SH-SY5Y (cell line): Measurements from ENCODE around the gene PAK6.

ENCODE experiments used
- GATA2 ChIP-seq: IDR thresholded peaks from 2 replicates; pipeline ENCODE4 v1.6.1; 2011; ENCODE audit warnings: mild to moderate bottlenecking, low read depth, low read length
- GATA3 ChIP-seq: IDR thresholded peaks from 2 replicates; pipeline ENCODE4 v1.6.1; 2011; ENCODE audit warnings: low read depth, mild to moderate bottlenecking, low read length, moderate library complexity

Gene PAK6

DNA sequence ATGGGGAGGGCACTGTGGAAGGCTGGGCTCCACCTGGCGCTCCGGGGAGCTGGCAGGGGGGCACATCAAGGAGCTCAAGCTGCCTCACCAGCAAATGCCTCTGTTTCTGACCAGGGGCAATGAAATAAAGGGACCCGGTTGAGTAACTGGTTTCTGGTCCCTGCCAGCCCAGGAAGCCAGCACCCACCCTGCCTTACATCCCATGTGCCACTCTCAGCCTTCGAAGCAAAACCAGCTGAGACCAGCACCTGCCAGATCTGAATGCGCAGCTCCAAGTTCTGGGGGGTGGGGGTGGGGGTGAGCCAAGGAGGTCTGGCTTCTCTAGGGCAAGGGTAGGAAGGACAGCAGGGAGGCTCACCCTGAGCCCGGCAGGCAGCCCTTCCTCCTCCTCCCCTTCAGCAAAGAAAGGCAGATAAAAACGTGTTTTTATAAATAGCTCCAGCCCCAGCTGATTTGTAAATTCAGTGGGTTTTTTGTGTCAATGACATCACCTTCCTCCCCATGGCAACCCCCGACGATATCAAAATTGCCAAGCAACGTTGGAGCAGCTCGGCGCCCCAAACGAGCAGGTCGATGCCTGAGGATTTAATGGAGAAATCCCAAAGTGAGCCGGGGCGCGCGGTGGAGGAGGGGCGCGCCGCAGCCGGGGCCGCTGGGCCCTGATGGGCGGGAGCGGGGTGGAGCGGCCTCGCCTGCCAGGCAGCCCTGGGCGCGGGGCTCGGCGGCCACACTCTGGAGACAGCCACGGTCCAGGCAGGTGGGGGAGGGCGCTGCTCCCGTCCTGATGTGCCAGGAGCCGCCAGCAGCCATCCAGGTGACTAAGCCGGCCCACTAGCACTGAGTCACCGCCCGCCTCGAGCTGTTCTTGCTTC lies at the start of gene PAK6:
Gene PAK6, plus strand, starts transcription at position 532 of the 872 bp plus-strand sequence. CDS start 25,723 bp downstream, outside the sequence.
- no peak for TF ChIP-seq GATA2
- TF ChIP-seq GATA3, result no peak

DNA sequence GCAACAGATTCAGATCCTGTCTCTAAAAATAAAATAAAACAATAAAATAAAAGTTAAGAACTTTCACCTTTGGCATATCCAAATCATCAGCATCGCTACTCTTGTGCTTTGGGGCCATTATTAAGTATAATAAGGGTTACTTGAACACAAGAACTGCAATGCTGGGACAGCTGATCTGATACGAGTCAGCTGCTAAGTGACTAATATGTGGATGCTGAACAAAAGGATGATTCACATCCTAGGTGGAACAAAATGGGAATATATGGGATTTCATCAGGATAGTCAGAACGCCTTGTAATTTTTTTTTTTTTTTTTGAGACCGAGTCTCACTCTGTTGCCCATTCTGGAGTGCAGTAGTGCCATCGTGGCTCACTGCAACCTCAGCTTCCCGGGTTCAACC lies 48.3 kb upstream of the PAK6 start:
- TF ChIP-seq GATA2, result no peak
- TF ChIP-seq GATA3, result no peak

DNA sequence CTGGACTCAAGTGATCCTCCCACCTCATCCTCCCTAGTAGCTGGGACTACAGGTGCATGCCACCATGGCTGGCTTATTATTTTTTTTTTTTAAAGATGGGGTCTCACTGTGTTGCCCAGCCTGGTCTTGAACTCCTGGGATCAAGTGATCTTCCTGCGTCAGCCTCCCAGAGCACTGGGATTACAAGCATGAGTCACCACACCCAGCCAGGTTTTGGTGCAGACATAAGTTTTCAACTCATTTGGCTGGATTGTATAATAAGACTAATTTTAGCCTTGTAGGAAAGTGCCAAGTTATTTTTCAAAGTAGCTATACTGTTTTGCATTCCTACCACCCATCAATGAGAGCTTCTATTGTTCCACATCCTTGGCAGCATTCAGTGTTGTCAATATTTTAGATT lies 45.9 kb upstream of the PAK6 start:
- TF ChIP-seq GATA3 (no peak), GATA2 (no peak)

DNA sequence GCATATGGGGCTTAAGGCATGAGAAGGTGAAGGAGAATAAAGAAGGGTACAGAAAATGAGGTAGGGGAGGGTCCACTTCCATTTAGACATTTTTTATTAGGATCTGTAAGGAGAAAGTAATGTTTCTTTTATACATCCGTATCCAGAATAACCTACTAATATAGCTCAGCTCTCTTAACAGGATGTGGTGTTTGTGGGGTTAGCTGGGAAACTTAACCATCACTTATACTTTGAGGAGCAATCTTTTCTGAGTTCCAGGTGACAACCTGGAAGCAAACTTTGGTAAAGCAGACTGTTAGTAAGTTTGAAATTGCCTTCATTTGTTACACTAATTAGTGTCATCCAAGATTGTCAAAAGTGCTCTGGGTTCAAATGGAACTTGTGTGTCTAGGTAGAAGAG lies 41.4 kb upstream of the PAK6 start:
- TF ChIP-seq GATA3 (no peak), GATA2 (no peak)

DNA sequence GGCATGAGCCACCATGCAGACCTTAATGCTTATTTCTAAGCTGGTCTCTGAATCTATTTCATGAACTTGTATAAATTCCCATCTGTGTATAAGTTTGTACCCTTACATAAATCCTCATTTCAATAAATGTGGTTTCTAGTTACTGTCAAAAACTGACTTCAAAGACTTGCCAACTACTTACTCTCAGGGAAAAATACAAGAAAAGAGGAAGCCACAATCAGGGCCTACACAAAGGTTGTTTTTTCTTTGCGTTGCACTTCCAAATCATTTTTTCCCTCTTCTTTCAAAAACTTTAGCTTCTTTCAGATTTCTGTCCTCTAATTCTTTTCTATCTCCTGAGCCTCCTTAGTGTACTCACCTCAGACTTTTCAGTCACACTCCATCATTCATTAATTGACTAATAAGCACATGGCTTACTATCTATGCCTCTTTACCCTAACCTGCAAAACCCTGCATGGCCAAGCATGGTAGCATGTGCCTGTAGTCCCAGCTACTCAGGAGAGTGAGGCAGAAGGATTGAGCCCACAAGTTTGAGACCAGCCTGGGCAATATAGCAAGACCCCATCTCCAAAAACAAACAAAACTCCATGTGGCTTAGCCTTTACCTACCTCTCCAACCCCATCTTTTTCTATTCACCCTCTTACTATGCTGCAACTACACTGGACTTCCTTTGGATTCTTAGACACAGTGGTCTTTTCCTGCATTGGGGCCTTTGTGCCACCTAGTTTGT lies 40.3 kb upstream of the PAK6 start:
- TF ChIP-seq GATA2, result no peak

DNA sequence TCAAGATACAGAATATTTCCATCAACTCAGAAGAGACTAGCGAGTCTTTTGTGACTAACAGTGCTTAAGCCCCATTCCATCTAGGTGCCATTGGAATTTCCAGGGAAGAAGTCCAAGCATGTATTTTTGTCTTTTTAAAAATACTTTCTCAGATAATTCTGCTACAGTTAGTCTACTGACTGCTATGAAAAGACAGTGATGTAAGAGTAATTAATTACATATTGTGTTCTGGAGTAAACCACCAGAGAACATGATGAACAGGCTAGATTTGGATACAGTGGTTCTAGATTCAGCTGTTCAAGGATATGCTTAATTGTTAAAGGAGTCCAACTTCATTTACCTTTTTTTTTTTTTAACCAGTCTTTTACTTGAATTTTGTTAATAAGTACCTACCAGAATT lies 34.8 kb upstream of the PAK6 start:
- TF ChIP-seq GATA2 (no peak), GATA3 (no peak)

DNA sequence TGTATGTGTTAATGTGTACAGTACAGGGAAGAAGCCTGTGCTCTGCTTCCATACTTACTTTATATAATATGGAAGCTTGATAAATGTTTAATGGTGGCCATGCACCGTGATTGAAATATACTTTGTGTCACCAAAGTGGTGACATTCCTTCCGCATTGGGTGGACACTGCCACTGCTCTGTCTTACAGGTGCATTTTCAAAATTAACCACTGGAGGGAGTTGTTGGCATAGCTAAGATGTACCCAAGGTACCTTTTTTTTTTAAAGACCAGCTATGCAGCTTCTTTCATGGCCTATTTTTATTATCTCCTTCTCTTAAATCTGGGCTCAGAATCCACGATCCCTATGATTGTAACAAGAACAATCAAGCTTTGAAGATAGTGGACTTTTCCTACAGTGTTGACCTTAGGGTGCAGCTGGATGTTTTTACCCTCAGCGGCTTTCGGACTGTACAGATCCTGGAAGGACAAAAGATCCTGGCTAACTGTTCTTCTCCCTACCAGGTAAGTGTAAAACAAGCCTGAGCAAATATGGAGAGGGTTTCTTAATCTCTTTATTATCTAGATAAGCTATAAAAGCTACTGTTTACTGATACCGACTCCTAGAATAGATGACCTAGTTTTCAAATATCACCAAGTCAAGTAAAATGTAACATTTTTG lies 21.6 kb upstream of the PAK6 start:
- TF ChIP-seq GATA3 (no peak), GATA2 (no peak)

DNA sequence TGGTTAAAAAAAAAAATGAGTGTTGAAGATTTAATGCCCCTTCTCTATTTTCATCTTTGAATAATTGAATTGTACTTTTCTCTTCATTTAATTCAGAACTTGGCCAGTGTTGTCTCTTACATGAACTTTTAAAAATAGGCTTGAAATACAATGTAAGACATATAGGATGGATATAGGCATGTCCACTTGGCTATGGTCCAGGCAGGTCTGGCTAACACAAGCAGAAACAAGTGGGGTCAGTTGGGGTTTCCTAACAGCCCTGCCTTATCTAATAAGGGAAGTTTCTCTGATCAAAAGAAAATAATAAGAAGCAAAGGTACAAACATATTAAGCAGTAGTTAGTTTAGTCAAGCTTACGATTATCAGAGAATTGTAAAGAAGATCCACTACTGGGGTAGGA lies 19.1 kb upstream of the PAK6 start:
- TF ChIP-seq GATA2, result no peak
- TF ChIP-seq GATA3, result no peak

DNA sequence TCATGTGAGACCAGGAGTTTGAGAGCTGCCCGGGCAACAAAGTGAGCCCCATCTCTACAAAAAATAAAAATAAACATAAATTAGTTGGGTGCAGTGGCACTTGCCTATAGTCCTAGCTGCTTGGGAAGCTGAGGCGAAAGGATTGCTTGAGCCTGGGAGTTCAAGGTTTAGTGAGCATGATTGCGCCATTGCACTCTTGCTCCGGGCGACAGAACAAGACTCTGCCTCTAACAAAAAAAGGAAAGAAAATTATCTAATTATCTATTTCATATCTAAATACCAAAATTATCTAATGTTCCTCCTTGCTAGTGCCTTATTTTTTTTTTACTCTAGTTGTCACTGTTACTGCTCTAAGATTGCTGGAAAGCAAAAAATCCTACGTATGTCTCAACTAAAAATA lies 16.7 kb upstream of the PAK6 start:
- TF ChIP-seq GATA2 (no peak), GATA3 (no peak)

DNA sequence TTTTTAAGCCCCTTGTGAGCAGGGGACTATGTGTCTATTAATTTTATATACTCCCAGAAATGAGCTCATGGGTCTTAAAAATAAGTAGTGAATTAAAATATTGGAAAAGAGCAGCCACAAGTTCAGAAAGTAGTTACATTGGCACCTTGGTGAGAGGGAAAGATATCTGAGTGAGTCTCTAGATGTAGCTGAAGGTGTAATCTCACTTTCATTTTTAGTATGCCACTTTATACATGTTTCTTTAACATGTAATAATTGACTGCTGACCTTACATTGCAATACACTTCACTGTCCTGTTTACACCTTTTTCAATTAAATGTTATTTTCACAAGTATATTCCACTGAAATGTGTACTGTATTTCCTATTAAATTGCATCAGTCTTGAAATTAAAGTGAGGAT lies 12.1 kb upstream of the PAK6 start:
- TF ChIP-seq GATA2 (no peak), GATA3 (no peak)

DNA sequence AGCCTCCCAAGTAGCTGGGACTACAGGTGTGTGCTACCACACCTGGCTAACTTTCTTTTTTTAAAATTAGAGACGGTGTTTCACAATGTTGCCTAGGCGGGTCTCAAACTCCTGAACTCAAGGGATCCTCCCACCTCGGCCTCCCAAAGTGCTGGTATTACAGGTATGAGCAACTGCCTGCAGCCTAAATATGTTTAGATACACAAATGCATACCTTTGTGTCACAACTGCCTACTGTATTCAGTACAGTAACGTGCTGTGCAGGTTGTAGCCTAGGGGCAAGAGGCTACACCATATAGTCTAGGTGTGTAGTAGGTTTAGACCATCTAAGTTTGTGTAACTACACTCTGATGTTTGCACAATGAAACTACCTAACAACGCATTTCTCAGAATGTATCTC lies 9.5 kb upstream of the PAK6 start:
- TF ChIP-seq GATA3 (no peak), GATA2 (no peak)

DNA sequence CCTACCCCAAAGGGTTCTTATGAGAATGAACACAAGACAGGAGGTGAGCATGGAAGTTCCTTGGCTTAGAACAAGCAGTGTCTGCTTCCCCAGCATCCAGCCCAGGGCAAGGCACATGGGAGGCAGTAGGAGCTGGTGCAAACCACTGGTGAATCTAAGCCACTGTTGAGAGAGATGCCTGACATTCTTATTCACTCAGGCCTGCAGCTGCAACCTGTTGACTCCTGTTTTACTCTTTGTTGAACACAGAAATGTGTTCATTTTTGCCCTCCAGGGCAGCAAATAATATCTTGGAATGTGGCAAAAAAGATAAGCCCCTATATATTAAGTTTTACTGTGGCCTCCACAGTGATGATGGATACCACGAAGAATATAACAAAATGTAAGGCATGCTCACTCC lies 8.9 kb upstream of the PAK6 start:
- no peak for TF ChIP-seq GATA3
- TF ChIP-seq GATA2, result no peak

DNA sequence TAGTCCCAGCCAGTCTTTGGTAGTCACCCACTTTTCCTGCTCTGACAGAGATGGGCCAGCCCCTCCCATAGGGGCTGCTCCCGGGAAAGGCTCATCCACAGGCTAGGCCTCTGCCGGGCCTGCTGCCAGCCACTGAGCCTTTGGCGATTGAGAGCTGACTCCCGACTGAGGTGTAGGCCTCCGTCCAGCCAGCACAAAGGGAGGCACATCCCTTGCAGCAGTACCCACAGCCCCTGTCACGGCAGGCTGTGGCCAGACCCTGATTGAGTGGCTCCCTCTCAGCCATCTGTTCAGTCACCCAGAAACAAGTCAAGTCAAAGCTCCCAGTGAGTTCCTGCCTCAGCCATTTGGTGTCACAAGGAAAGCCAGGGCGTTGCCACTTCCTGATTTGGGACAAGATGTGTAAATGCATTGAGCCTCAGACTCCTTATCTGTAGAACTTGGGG lies 6.2 kb upstream of the PAK6 start:
- TF ChIP-seq GATA2, result no peak

DNA sequence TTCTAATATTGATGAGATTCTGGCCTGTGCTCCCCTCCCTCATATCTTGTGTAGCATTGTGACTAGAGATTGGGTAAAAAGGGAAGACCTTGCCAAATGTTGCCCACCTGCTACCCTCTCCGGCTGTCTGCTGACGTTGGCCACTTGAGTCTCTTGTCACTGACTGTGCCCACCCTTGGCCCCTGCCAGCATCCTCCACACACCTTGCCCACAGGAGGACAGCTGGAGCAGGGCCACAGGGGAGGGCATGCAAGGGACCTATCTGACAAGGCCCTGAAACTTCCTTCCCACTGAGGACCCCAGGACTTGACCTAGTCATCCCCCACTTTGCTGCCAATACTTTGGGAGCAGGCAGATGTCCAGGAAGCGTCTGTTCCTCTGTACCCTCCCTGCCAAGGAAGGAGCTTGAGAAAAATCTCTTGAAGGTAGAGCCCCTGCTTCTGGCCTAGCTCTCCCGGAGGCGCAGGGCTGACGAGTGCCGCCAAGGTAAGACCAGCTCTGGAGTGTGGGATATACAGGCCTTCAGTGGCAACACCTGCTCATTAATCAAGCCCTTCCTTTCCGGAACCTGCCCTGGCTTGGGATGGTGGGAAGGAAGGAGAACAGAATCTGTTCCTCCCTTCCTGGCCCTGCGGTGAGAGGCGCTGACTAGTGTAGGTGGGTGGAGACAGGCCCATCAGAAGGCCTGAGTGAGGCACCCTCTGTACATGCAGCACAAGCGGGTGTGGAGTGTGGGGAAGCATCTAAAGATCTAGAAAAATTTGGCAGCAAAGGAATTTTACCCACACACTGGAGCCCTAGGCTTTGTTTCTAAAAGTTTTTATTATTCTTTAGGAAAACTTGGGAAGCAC lies 4.9 kb upstream of the PAK6 start:
- TF ChIP-seq GATA2, result no peak
- no peak for TF ChIP-seq GATA3

DNA sequence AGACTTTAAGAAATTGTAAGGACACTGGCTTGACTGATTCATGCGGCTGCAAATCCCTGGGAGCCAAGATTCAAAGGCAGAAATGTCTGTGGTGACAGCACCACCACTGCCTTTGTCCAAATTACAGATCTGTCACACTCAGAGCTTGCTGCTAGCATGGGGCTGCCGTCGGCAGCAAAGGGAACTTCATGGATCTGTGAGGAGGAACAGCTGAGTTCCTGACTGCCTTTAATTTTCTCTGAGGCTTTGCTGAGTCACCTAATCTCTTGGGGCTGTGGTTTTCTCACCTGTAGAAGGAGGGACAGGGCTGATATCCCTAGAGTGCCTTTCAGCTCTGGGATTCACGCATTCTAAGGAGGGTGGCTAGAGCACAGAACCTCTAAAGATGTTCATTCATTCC lies 4.1 kb upstream of the PAK6 start:
- TF ChIP-seq GATA2, result no peak
- TF ChIP-seq GATA3, result no peak
